Measurements from ENCODE around the gene SLC2A8. TPM values are rescaled to one million over a fixed set of nuclear protein-coding genes. Genes with fewer than 3 reads are reported as not detected.

Gene SLC2A8
- polyA plus RNA-seq, 3 donors from 2014 or later: 11.2 to 14.5 (median 12.7) TPM

- Mint-ChIP-seq H3K9me3 (no peaks in the 10 kb centered on the region), H3K27ac (no peak overlapping the region), H3K4me1 (peaks cover 0 to 11% of the 10 kb centered on the region in 2 donors), H3K4me3 (peak overlapping the region in 1 of 5 donors; percentile 15), H3K27me3 (ENCODE audit: low read depth in 3 of 3) (peaks cover 0 to 4% (median under 1%) of the 10 kb centered on the region in 3 donors), H3K36me3 (peaks cover 0 to 7% (median 0%) of the 10 kb centered on the region in 3 donors)
- no peak for DNase-seq
Observed at GRCh38 chr9:127417131-127418036, 20.4 kb downstream of the SLC2A8 start.

- Mint-ChIP-seq H3K9me3 (no peaks in the 10 kb centered on the region), H3K36me3 (peaks cover 0 to 7% (median 0%) of the 10 kb centered on the region in 3 donors), H3K4me1 (peaks cover 6 to 14% of the 10 kb centered on the region in 2 donors), H3K27me3 (ENCODE audit: low read depth in 3 of 3) (peaks cover 0 to 4% (median 0%) of the 10 kb centered on the region in 3 donors), H3K4me3 (peak overlapping the region in 1 of 5 donors; percentile 21), H3K27ac (no peak overlapping the region)
- peak; percentile 45 to 55 (median 52) for DNase-seq
Observed at GRCh38 chr9:127418037-127418471, 21.1 kb downstream of the SLC2A8 start.

- no peaks in the 10 kb centered on the region for H3K9me3 Mint-ChIP-seq
- no peak for DNase-seq
- H3K27me3 Mint-ChIP-seq (ENCODE audit: low read depth in 3 of 3): peaks cover 5 to 8% (median 6%) of the 10 kb centered on the region in 3 donors
- H3K27ac Mint-ChIP-seq: no peak overlapping the region
- peaks cover 19 to 26% of the 10 kb centered on the region in 2 donors for H3K4me1 Mint-ChIP-seq
- peaks cover 0 to 6% (median 0%) of the 10 kb centered on the region in 3 donors for H3K36me3 Mint-ChIP-seq
- H3K4me3 Mint-ChIP-seq: no peak overlapping the region
Observed at GRCh38 chr9:127419348-127419747, 22.4 kb downstream of the SLC2A8 start.

- no peak for DNase-seq
- peaks cover 5 to 8% (median 7%) of the 10 kb centered on the region in 3 donors for H3K27me3 Mint-ChIP-seq (ENCODE audit: low read depth in 3 of 3)
- peaks cover 36 to 42% of the 10 kb centered on the region in 2 donors for H3K4me1 Mint-ChIP-seq
- H3K4me3 Mint-ChIP-seq: no peak overlapping the region
- no peak overlapping the region for H3K27ac Mint-ChIP-seq
- H3K36me3 Mint-ChIP-seq: no peaks in the 10 kb centered on the region
- H3K9me3 Mint-ChIP-seq: no peaks in the 10 kb centered on the region
Observed at GRCh38 chr9:127421057-127421456, 24.1 kb downstream of the SLC2A8 start.

GRCh38 chr9:127422133-127422782 lies 25.3 kb downstream of the SLC2A8 start:
- Mint-ChIP-seq H3K4me1 (peaks cover 47 to 50% of the 10 kb centered on the region in 2 donors), H3K27me3 (ENCODE audit: low read depth in 3 of 3) (peaks cover 5 to 8% (median 7%) of the 10 kb centered on the region in 3 donors), H3K9me3 (no peaks in the 10 kb centered on the region), H3K4me3 (peak overlapping the region in 1 of 5 donors; percentile 99), H3K27ac (no peak overlapping the region), H3K36me3 (no peaks in the 10 kb centered on the region)
- no peak for DNase-seq

GRCh38 chr9:127422787-127423186 lies 25.8 kb downstream of the SLC2A8 start:
- no peak for DNase-seq
- peaks cover 47 to 50% of the 10 kb centered on the region in 2 donors for H3K4me1 Mint-ChIP-seq
- H3K4me3 Mint-ChIP-seq: peak overlapping the region; percentile 39 to 99 (median 99)
- no peaks in the 10 kb centered on the region for H3K36me3 Mint-ChIP-seq
- H3K9me3 Mint-ChIP-seq: no peaks in the 10 kb centered on the region
- H3K27ac Mint-ChIP-seq: peak overlapping the region in 3 of 6 donors; percentile 9 to 98 (median 97)
- peaks cover 5 to 7% (median 6%) of the 10 kb centered on the region in 3 donors for H3K27me3 Mint-ChIP-seq (ENCODE audit: low read depth in 3 of 3)

GRCh38 chr9:127423476-127423933 lies 26.5 kb downstream of the SLC2A8 start:
- Mint-ChIP-seq H3K4me1 (peaks cover 44 to 53% of the 10 kb centered on the region in 2 donors), H3K27me3 (ENCODE audit: low read depth in 3 of 3) (peaks cover 5 to 7% (median 6%) of the 10 kb centered on the region in 3 donors), H3K36me3 (no peaks in the 10 kb centered on the region), H3K27ac (peak overlapping the region; percentile 95 to 98 (median 96)), H3K9me3 (no peaks in the 10 kb centered on the region), H3K4me3 (peak overlapping the region; percentile 98 to 99 (median 99))
- no peak for DNase-seq

GRCh38 chr9:127423934-127424675 lies 27.1 kb downstream of the SLC2A8 start, which contains the start of gene ZNF79:
Gene ZNF79 (plus strand): TSS chr9:127424382. CDS start chr9:127424788, 406 bp downstream.
- Mint-ChIP-seq H3K4me3 (peak within 1 kb of the TSS; percentile 98 to 99 (median 99)), H3K27me3 (ENCODE audit: low read depth in 3 of 3) (peaks cover 5 to 7% (median 6%) of the 10 kb centered on the region in 3 donors), H3K36me3 (no peaks in the 10 kb centered on the region), H3K4me1 (peaks cover 39 to 54% of the 10 kb centered on the region in 2 donors), H3K9me3 (no peaks in the 10 kb centered on the region), H3K27ac (peak within 1 kb of the TSS; percentile 95 to 98 (median 96))
- peak; percentile 90 to 92 (median 91) for DNase-seq

GRCh38 chr9:127424676-127424999 lies 27.7 kb downstream of the SLC2A8 start:
- DNase-seq: no peak
- Mint-ChIP-seq H3K27ac (peak overlapping the region; percentile 95 to 98 (median 96)), H3K27me3 (ENCODE audit: low read depth in 3 of 3) (peaks cover 5 to 7% (median 6%) of the 10 kb centered on the region in 3 donors), H3K4me1 (peaks cover 39 to 54% of the 10 kb centered on the region in 2 donors), H3K36me3 (no peaks in the 10 kb centered on the region), H3K4me3 (peak overlapping the region; percentile 98 to 99 (median 99)), H3K9me3 (no peaks in the 10 kb centered on the region)

GRCh38 chr9:127426756-127427155 lies 29.8 kb downstream of the SLC2A8 start:
- Mint-ChIP-seq H3K27ac (peak overlapping the region in 5 of 6 donors; percentile 1 to 71 (median 9)), H3K4me3 (peak overlapping the region; percentile 10 to 99 (median 19)), H3K9me3 (no peaks in the 10 kb centered on the region), H3K36me3 (peaks cover 13% of the 10 kb centered on the region in 3 donors), H3K27me3 (ENCODE audit: low read depth in 3 of 3) (peaks cover 5 to 7% (median 6%) of the 10 kb centered on the region in 3 donors), H3K4me1 (peaks cover 39 to 64% of the 10 kb centered on the region in 2 donors)
- DNase-seq: peak in 1 of 3 donors; percentile 32

- Mint-ChIP-seq H3K27ac (peak overlapping the region in 1 of 6 donors; percentile 37), H3K27me3 (ENCODE audit: low read depth in 3 of 3) (peaks cover 5 to 7% (median 6%) of the 10 kb centered on the region in 3 donors), H3K4me1 (peaks cover 33 to 64% of the 10 kb centered on the region in 2 donors), H3K36me3 (peaks cover 13 to 22% (median 22%) of the 10 kb centered on the region in 3 donors), H3K9me3 (no peaks in the 10 kb centered on the region), H3K4me3 (no peak overlapping the region)
- DNase-seq: no peak
Observed at GRCh38 chr9:127428348-127428747, 31.4 kb downstream of the SLC2A8 start.

- H3K36me3 Mint-ChIP-seq: peaks cover 28 to 42% (median 35%) of the 10 kb centered on the region in 3 donors
- peaks cover 0 to 3% (median 0%) of the 10 kb centered on the region in 3 donors for H3K27me3 Mint-ChIP-seq (ENCODE audit: low read depth in 3 of 3)
- H3K4me1 Mint-ChIP-seq: peaks cover 13 to 49% of the 10 kb centered on the region in 2 donors
- H3K4me3 Mint-ChIP-seq: no peak overlapping the region
- H3K9me3 Mint-ChIP-seq: no peaks in the 10 kb centered on the region
- DNase-seq: no peak
- no peak overlapping the region for H3K27ac Mint-ChIP-seq
Observed at GRCh38 chr9:127430415-127430814, 33.4 kb downstream of the SLC2A8 start.
